DOHH2 (cell line): ENCODE results near the gene FBXL14.

ENCODE experiments used
- H3F3A ChIP-seq: fragments of 200-600 bp; sonication (generic), shearing (Covaris generic); 2 replicates; pipeline ENCODE4 v1.6.0; 2016; ENCODE audit warnings: antibody characterized with exemption, mild to moderate bottlenecking; ENCODE audit not compliant: control insufficient read depth, insufficient read depth
- H3K27ac ChIP-seq: fragments of 200-600 bp; sonication (generic); 2 replicates; pipeline ENCODE4 v1.5.1; 2014; ENCODE audit warnings: low read depth, mild to moderate bottlenecking, low read length, moderate library complexity
- H3K27me3 ChIP-seq: fragments of 200-600 bp; sonication (generic); 2 replicates; pipeline ENCODE4 v1.6.1; 2014; ENCODE audit warnings: mild to moderate bottlenecking, low read length, mixed read lengths; ENCODE audit not compliant: control insufficient read depth
- H3K36me3 ChIP-seq: fragments of 200-600 bp; sonication (generic); 2 replicates; pipeline ENCODE4 v1.6.1; 2014; ENCODE audit warnings: mild to moderate bottlenecking, low read length, moderate library complexity, mixed read lengths; ENCODE audit not compliant: control insufficient read depth
- H3K4me1 ChIP-seq: fragments of 200-600 bp; sonication (generic); 2 replicates; pipeline ENCODE4 v1.6.1; 2014; ENCODE audit warnings: mild to moderate bottlenecking, low read length, mixed read lengths; ENCODE audit not compliant: control insufficient read depth
- H3K4me2 ChIP-seq: fragments of 200-600 bp; sonication (generic); 2 replicates; pipeline ENCODE4 v1.6.0; 2014; ENCODE audit warnings: mild to moderate bottlenecking, low read length, moderate library complexity
- H3K4me3 ChIP-seq: fragments of 200-600 bp; sonication (generic); 2 replicates; pipeline ENCODE4 v1.5.1; 2014; ENCODE audit warnings: mild to moderate bottlenecking, low read length, mixed read lengths
- H3K79me2 ChIP-seq: fragments of 200-600 bp; sonication (generic); 2 replicates; pipeline ENCODE4 v1.6.1; 2014; ENCODE audit warnings: mild to moderate bottlenecking, low read length, mixed read lengths; ENCODE audit not compliant: control insufficient read depth
- H3K9me2 ChIP-seq: fragments of 200-600 bp; sonication (generic); replicated peaks from 2 replicates; pipeline ENCODE4 v1.6.1; 2014; ENCODE audit warnings: mild to moderate bottlenecking, low read length, mixed read lengths; ENCODE audit not compliant: control insufficient read depth
- H3K9me3 ChIP-seq: fragments of 200-600 bp; sonication (generic); 2 replicates; pipeline ENCODE4 v1.6.1; 2014; ENCODE audit warnings: antibody characterized with exemption, low read length, mixed read lengths; ENCODE audit not compliant: control insufficient read depth, insufficient read depth
- H4K20me1 ChIP-seq: fragments of 200-600 bp; sonication (generic); 2 replicates; pipeline ENCODE4 v1.6.0; 2014; ENCODE audit warnings: low read depth, mild to moderate bottlenecking, antibody characterized with exemption, low read length, moderate library complexity; ENCODE audit not compliant: control insufficient read depth, insufficient read depth
- EZH2phosphoT487 ChIP-seq: fragments of 200-600 bp; sonication (generic); IDR thresholded peaks from 2 replicates; pipeline ENCODE4 v1.6.1; 2017; ENCODE audit warnings: borderline replicate concordance, mild to moderate bottlenecking, antibody characterized with exemption, low read length, moderate library complexity, mixed read lengths
- TF ChIP-seq, protein P1 (sequence below): fragments of 200-600 bp; sonication (generic); IDR thresholded peaks from one replicate; pipeline ENCODE4 v1.5.1; 2014; ENCODE audit warnings: antibody characterized with exemption, mild to moderate bottlenecking, low read depth, low read length; ENCODE audit not compliant: poor library complexity, severe bottlenecking

The FBXL14 gene

DNA sequence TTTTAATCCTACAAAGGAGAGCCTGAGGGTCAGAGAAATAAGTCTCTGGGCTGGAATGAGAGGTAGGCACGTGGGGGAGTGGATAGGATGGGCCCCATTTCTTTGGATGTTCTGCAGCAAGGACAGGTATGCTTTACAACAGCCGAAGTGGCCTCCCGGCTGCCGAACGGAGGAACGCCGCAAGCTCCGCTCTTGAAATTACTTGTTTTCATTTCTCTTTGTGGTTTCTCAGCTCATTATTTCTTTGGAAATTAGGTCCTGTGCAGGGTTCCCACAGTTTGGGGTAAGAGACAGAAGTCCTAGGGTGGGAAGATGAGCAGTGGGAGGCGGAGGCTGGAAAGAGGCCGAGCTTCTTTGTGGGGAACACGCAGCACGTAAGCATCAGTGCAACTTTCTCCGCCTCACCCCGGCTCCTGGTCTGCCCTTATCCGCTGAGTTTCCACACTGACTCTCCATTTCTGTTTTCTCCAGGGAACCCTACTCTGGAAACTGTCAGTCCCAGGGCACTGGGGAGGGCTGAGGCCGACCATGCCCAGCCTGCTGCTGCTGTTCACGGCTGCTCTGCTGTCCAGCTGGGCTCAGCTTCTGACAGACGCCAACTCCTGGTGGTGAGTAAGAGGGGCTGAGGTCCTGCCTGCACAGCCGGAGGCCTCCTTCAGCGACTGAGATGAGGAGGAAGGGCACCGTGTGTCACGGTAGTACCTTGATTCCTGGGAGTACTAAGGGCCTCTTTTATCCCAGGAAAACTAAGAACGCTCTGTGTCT lies 36.6 kb upstream of the FBXL14 start:
- H3K36me3 ChIP-seq: no peaks in the 10 kb centered on the region
- H3F3A ChIP-seq: no peaks in the 10 kb centered on the region
- H3K4me3 ChIP-seq: peak overlapping the region; percentile 72; the same call in 1 of the 2 replicates
- no peaks in the 10 kb centered on the region for H3K9me2 ChIP-seq
- H3K79me2 ChIP-seq: no peaks in the 10 kb centered on the region
- H3K4me2 ChIP-seq: peak overlapping the region; percentile 79
- H3K27me3 ChIP-seq: peaks cover 72% of the 10 kb centered on the region
- H3K27ac ChIP-seq: no peak overlapping the region
- TF ChIP-seq EZH2phosphoT487: peak; percentile 37; the same call in 1 of the 2 replicates
- TF ChIP-seq, protein P1, sequence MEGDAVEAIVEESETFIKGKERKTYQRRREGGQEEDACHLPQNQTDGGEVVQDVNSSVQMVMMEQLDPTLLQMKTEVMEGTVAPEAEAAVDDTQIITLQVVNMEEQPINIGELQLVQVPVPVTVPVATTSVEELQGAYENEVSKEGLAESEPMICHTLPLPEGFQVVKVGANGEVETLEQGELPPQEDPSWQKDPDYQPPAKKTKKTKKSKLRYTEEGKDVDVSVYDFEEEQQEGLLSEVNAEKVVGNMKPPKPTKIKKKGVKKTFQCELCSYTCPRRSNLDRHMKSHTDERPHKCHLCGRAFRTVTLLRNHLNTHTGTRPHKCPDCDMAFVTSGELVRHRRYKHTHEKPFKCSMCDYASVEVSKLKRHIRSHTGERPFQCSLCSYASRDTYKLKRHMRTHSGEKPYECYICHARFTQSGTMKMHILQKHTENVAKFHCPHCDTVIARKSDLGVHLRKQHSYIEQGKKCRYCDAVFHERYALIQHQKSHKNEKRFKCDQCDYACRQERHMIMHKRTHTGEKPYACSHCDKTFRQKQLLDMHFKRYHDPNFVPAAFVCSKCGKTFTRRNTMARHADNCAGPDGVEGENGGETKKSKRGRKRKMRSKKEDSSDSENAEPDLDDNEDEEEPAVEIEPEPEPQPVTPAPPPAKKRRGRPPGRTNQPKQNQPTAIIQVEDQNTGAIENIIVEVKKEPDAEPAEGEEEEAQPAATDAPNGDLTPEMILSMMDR: no peak
- peaks cover 17% of the 10 kb centered on the region for H3K4me1 ChIP-seq
- H4K20me1 ChIP-seq: no peaks in the 10 kb centered on the region
- H3K9me3 ChIP-seq: no peaks in the 10 kb centered on the region

DNA sequence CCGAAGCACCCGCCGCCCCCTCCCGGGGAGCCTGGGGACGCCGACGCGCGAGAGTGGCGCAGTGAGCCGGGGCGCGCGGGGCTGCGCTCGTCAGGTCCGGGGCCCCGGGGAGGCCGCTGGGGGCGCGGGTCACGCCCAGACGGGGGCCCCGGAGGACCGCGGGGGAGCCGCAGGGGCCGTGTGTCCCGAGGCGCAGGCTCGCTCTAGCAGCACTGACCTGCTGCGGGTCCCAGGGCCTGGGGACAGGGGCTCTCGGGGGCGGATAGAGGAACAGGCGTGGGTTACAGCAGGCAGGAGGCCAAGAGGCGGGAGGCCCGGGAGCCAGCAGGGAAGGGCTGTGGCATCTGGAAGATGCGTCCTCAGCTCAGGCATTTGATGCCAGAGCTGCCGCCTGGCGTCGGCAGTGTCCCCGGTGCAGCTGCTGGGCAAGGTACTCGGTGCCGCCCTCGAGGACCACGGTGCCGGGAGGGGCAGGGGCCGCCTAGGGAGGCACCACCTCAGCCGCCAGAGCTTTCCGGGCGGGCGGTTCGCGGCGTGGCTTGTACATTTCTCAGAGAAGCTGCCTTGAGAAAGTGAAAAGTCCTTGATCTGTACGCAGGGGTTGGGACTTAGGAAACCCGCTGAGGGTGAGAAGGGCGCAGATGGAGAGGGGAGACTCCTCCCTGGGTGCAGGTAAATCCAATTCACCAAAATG lies 35.9 kb upstream of the FBXL14 start:
- Histone ChIP-seq H3K79me2 (no peaks in the 10 kb centered on the region), H3K4me2 (peak overlapping the region; percentile 79)

DNA sequence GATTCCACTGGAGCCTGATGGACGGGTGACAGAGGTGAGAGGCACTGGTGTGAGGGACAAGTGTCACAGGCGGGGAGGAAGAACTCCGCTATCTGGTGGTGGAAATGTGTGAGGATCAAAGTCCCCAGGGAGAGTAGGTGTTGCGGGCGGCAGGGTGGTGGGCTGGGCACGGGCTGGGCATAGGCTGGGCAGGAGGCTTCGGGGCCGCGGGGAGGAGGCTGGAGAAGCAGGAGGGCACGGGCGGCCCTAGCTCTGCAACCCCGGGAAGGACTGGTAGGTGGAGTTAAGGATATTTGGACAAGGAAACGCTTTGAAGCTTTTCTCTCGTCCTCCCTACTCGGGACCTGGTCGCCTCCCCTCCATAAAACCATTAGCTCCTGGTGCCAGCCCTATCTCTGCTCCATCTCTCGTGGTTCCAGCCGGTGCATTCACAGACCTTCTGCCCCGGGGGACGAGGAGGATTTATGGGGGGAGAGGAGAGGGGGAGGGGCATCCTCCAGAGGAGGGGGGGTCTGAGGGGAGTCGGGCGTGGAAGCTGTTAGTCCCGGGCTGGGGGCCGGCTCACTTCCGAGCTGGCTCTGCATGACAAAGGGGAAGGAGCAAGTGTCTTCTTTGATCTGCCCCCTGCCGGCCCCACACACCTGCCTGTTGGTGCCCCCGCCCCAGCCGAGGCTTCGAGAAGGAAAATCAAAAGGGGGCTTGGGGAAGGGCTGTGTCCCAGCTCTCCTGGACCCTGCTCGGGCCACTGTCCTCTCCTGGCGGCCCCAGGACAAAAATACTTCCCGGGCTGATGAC lies 35.2 kb upstream of the FBXL14 start:
- Histone ChIP-seq H3K79me2 (no peaks in the 10 kb centered on the region), H3K27me3 (peaks cover 58% of the 10 kb centered on the region), H3K4me1 (peaks cover 17% of the 10 kb centered on the region), H4K20me1 (no peaks in the 10 kb centered on the region), H3K9me2 (no peaks in the 10 kb centered on the region), H3K36me3 (no peaks in the 10 kb centered on the region), H3F3A (no peaks in the 10 kb centered on the region), H3K4me3 (peak overlapping the region; percentile 72), H3K9me3 (no peaks in the 10 kb centered on the region), H3K4me2 (peak overlapping the region; percentile 79), H3K27ac (no peak overlapping the region)
- TF ChIP-seq, protein P1: peak; percentile 61
- TF ChIP-seq EZH2phosphoT487: no peak

More for the DNA sequence above, 35.9 kb upstream of the FBXL14 start:
- no peaks in the 10 kb centered on the region for H3K36me3 ChIP-seq
- no peaks in the 10 kb centered on the region for H3K9me3 ChIP-seq
- peaks cover 65% of the 10 kb centered on the region for H3K27me3 ChIP-seq
- H3F3A ChIP-seq: no peaks in the 10 kb centered on the region
- TF ChIP-seq, protein P1: peak; percentile 7
- TF ChIP-seq EZH2phosphoT487: peak; percentile 94; the same call in 1 of the 2 replicates
- H3K9me2 ChIP-seq: no peaks in the 10 kb centered on the region
- H3K27ac ChIP-seq: no peak overlapping the region
- H4K20me1 ChIP-seq: no peaks in the 10 kb centered on the region
- H3K4me3 ChIP-seq: peak overlapping the region; percentile 72
- peaks cover 17% of the 10 kb centered on the region for H3K4me1 ChIP-seq
